ENCODE data around the gene TGM2.

TGM2 gene

GRCh38 chr20:38161412-38161774 is 3.7 kb downstream of the TGM2 start:
- DNase-seq (ENCODE audit: low read depth), result no peak

GRCh38 chr20:38159957-38160756 is 4.9 kb downstream of the TGM2 start:
- DNase-seq (ENCODE audit: low read depth), result no peak

GRCh38 chr20:38159566-38159956 is 5.5 kb downstream of the TGM2 start:
- no peak for DNase-seq (ENCODE audit: low read depth)

GRCh38 chr20:38158701-38159351 is 6.2 kb downstream of the TGM2 start:
- DNase-seq (ENCODE audit: low read depth), result no peak

- no peak for DNase-seq (ENCODE audit: low read depth)
Observed at GRCh38 chr20:38157635-38158495, 7.2 kb downstream of the TGM2 start.

GRCh38 chr20:38156888-38157634 is 8.0 kb downstream of the TGM2 start:
- no peak for DNase-seq (ENCODE audit: low read depth)

GRCh38 chr20:38156280-38156679 is 8.8 kb downstream of the TGM2 start:
- no peak for DNase-seq (ENCODE audit: low read depth)

- DNase-seq (ENCODE audit: low read depth), result no peak
Observed at GRCh38 chr20:38155811-38156210, 9.3 kb downstream of the TGM2 start.

GRCh38 chr20:38153401-38153800 is 11.7 kb downstream of the TGM2 start:
- DNase-seq (ENCODE audit: low read depth), result no peak

GRCh38 chr20:38152621-38153221 is 12.3 kb downstream of the TGM2 start:
- DNase-seq (ENCODE audit: low read depth), result no peak

- DNase-seq (ENCODE audit: low read depth), result no peak
Observed at GRCh38 chr20:38152175-38152620, 12.9 kb downstream of the TGM2 start.

- no peak for DNase-seq (ENCODE audit: low read depth)
Observed at GRCh38 chr20:38151455-38151854, 13.6 kb downstream of the TGM2 start.

- no peak for DNase-seq (ENCODE audit: low read depth)
Observed at GRCh38 chr20:38150335-38151170, 14.5 kb downstream of the TGM2 start.

- no peak for DNase-seq (ENCODE audit: low read depth)
Observed at GRCh38 chr20:38148328-38149102, 16.6 kb downstream of the TGM2 start.

- DNase-seq (ENCODE audit: low read depth), result no peak
Observed at GRCh38 chr20:38147751-38148150, 17.3 kb downstream of the TGM2 start.

GRCh38 chr20:38147163-38147562 is 17.9 kb downstream of the TGM2 start:
- DNase-seq (ENCODE audit: low read depth), result no peak

- no peak for DNase-seq (ENCODE audit: low read depth)
Observed at GRCh38 chr20:38146628-38147027, 18.4 kb downstream of the TGM2 start.

GRCh38 chr20:38146156-38146555 is 18.9 kb downstream of the TGM2 start:
- no peak for DNase-seq (ENCODE audit: low read depth)

- DNase-seq (ENCODE audit: low read depth), result no peak
Observed at GRCh38 chr20:38145729-38146075, 19.4 kb downstream of the TGM2 start.

All from activated T-helper 9 cell treated with anti-CD3 and anti-CD28 coated beads, Interleukin-2, amount 50 U/mL, for 16 hours (primary cell).